ENCODE results near the gene CEBPA. TPM values are rescaled to one million over a fixed set of nuclear protein-coding genes. Genes with fewer than 3 reads are reported as not detected.

The CEBPA gene
- total and polyA plus RNA-seq, 10 of the 15 experiments (the other 5 are each of a cell fraction or from before 2014, with no cell fraction given) = 0.04 to 0.36 (median 0.13) TPM; not detected in 4

GRCh38 chr19:33324628-33325027 lies 22.3 kb upstream of the CEBPA start:
- Histone ChIP-seq H3K36me3 (ENCODE audit: control insufficient read depth in 2 of 2, insufficient read depth in 2 of 2, low read length in 1 of 2) (no peaks in the 10 kb centered on the region), H3K4me3 (no peak overlapping the region), H3K9me3 (replicated peaks; ENCODE audit: control insufficient read depth, insufficient read depth, low read length) (no peaks in the 10 kb centered on the region), H3K4me2 (ENCODE audit: control insufficient read depth, insufficient read depth) (no peak overlapping the region), H3K9ac (ENCODE audit: control insufficient read depth, insufficient read depth, low read length) (no peak overlapping the region), H3K4me1 (ENCODE audit: control insufficient read depth, insufficient read depth, low read length) (no peaks in the 10 kb centered on the region), H3K27me3 (replicated peaks in 1 of 2; ENCODE audit: control insufficient read depth in 2 of 2, insufficient read depth in 2 of 2, low read length in 1 of 2) (no peaks in the 10 kb centered on the region; a peak in 1 of 4 replicates), H3K79me2 (ENCODE audit: control insufficient read depth, insufficient read depth, low read length) (no peaks in the 10 kb centered on the region), H4K20me1 (ENCODE audit: control insufficient read depth, insufficient read depth) (no peaks in the 10 kb centered on the region), H2AFZ (ENCODE audit: control insufficient read depth, low read depth, low read length) (no peak overlapping the region), H3K27ac (ENCODE audit: control insufficient read depth, insufficient read depth) (no peak overlapping the region)
- DNase-seq (ENCODE audit: low read depth, low spot score) (no peak), FAIRE-seq (no peak), ATAC-seq (no peak)
- ChIA-PET POLR2A (no interaction called here), SMC1A (ENCODE audit: uncharacterized antibody, unreplicated experiment) (no interaction called here), CTCF (interaction anchor here (0.6 to 0.7 kb wide), 2 partner anchors 52 to 83 kb away, joined by 3 read pairs; no protein-coding TSS in a partner anchor), RAD21 (ENCODE audit: unreplicated experiment) (no interaction called here)
- 27% methylated on average over 3 of the region's 3 CpGs for WGBS (ENCODE audit: insufficient coverage, insufficient replicate concordance, low lambda C conversion rate, missing lambda C conversion rate)
- in situ Hi-C loops (cut with MboI) = no loop called here
- no TSS peak for BruUV-seq (replicated peaks)
- intact Hi-C loops (cut with micrococcal nuclease; ENCODE audit: unreplicated experiment) = no loop called here
- no peak for TF ChIP-seq E2F4 (IDR thresholded peaks at IDR 0.05; ENCODE audit: low read depth, low read length)
- TF ChIP-seq SPI1 (IDR thresholded peaks at IDR 0.05; ENCODE audit: borderline replicate concordance, insufficient read depth, low read depth, low read length) = no peak
- no peak for TF ChIP-seq ATF3 (IDR thresholded peaks at IDR 0.05; ENCODE audit: borderline replicate concordance, extremely low read depth, low read depth, low read length)
- no peak for TF ChIP-seq BHLHE40 (IDR thresholded peaks at IDR 0.05; ENCODE audit: borderline replicate concordance in 1 of 2, low read depth in 2 of 2, low read length in 1 of 2)
- no peak for TF ChIP-seq ATF7 (IDR thresholded peaks at IDR 0.05; ENCODE audit: low read depth)
- TF ChIP-seq ZBTB40 (IDR thresholded peaks at IDR 0.05; ENCODE audit: borderline replicate concordance) = no peak
- no peak for TF ChIP-seq NRF1 (conservative IDR thresholded peaks at IDR 0.05; ENCODE audit: low read depth, low read length)
- TF ChIP-seq MEF2A (IDR thresholded peaks at IDR 0.05; ENCODE audit: insufficient read depth, low read depth, low read length) = no peak
- TF ChIP-seq E4F1 (IDR thresholded peaks at IDR 0.05; ENCODE audit: borderline replicate concordance, partially characterized antibody) = no peak
- TF ChIP-seq SRF (IDR thresholded peaks at IDR 0.05; ENCODE audit: low read depth in 2 of 2, low read length in 2 of 2) = no peak
- no peak for TF ChIP-seq SIX5 (IDR thresholded peaks at IDR 0.05; ENCODE audit: low read depth, low read length, severe bottlenecking)
- no peak for TF ChIP-seq POU2F2 (IDR thresholded peaks at IDR 0.05; ENCODE audit: borderline replicate concordance, low read depth, low read length)
- no peak for TF ChIP-seq HDAC2 (IDR thresholded peaks at IDR 0.05)

Data from GM12878 (cell line).